Epidermal melanocyte (primary cell): ENCODE results near the gene PPP1R12B.
"Not testable (repeated sequence)": the region's sequence is repeated elsewhere in the genome, so short reads cannot be mapped to it uniquely, and the experiment has no call there.

Source experiments
- DNase-seq: peaks from one replicate; pipeline ENCODE4 v3.0.0; 2011; ENCODE audit warnings: low spot score; ENCODE audit not compliant: insufficient read length

Gene PPP1R12B

GRCh38 chr1:202403381-202403780 lies 54.9 kb downstream of the PPP1R12B start:
- DNase-seq = not testable (repeated sequence)

- no peak for DNase-seq
These were observed 57.4 kb downstream of the PPP1R12B start for GRCh38 chr1:202405928-202406327.

- not testable (repeated sequence) for DNase-seq
These were observed 58.4 kb downstream of the PPP1R12B start for GRCh38 chr1:202406896-202407295.

GRCh38 chr1:202407378-202407777 lies 58.9 kb downstream of the PPP1R12B start:
- not testable (repeated sequence) for DNase-seq

- DNase-seq = not testable (repeated sequence)
These were observed 61.8 kb downstream of the PPP1R12B start for GRCh38 chr1:202410251-202410650.

- DNase-seq = not testable (repeated sequence)
These were observed 62.4 kb downstream of the PPP1R12B start for GRCh38 chr1:202410854-202411357.

DNA sequence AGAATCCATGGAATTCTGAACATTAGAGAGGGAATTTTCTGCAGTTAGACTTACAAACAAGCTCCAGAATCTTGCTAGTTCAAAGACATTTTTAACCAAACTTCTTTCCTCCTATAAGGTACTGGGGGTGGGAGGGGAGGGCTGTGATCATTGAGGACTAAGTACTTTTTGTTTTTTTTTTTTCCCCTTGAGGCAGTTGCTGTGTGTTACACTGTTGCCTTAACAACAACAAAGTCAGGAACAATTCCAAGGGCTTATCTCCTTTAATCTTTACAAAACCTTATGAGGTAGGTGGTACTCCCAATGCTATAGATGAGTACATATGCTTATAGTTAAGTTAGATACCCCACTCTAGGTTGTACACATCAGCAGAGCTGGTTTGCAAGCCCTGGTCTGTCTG lies 62.9 kb downstream of the PPP1R12B start:
- no peak for DNase-seq

DNA sequence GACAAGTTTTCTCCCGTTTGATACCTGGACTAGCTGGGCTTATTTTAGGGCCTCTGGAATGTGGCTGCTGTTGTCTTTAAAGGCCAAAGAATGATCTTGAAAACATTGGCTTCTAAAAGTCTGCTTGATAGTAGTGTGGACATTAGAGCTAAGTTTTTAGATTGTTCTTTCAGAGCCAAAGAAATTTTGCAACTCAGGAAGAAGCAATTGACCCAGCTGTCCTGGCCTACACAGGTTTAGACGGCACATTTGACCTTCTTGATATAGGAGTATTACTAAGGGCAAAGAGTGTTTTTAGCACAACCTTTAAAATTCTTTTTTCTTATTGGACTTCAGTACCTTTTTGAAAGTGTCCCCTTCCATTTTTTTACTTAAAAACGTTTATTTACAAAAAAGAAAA lies 63.9 kb downstream of the PPP1R12B start:
- not testable (repeated sequence) for DNase-seq

DNA sequence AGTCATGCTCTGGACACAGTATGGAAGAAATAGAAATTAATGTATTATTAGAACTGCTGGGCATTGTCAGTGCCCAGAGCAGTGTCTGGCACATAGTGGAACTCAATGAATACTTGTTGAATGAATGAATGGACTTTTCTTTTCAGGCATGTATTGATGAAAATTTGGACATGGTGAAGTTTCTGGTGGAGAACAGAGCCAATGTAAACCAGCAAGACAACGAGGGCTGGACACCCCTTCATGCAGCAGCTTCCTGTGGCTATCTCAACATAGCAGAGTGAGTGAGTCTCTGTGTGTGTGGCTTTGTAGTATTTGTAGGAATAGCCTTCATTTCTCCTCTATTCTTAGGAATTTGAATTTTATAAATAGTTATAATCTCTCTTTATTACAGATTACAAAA lies 68.1 kb downstream of the PPP1R12B start:
- no peak for DNase-seq

DNA sequence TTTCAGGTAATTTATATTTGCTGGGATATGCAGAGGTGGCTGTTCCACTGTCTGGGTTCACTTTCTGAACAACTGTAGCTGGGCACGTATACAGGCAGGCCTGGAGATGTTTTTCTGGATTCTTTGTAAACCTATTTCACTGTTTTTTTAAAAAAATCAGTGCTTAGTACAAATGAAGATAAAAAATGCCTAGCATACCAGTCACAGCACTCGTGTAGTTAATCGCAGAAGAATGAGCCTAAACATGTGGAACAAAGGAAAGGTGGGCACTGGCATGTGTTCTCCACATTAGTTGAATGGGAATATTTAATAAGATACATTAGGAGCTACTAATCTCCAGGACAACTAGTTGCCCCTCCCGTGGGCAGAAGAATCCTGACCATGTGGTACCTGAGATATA lies 68.6 kb downstream of the PPP1R12B start:
- not testable (repeated sequence) for DNase-seq

- not testable (repeated sequence) for DNase-seq
These were observed 69.3 kb downstream of the PPP1R12B start for GRCh38 chr1:202417762-202418201.

DNA sequence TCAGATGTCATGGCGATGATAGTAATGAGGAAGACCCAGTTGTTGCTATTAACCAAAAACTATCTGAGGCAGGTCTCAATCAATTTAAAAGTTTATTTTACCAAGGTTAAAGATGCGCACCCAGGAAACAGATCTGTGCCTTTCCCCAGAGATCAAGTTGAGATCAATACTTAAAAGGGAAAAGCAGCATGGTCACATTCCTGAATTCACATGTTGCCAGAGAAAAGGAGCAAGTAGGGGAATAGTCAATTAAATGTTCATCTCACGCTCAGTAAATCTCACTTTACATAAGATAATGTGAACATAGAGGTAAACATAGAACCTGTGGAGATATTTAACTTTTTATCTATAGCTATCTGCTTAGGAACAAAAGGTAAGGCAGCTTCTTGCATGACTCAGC lies 71.2 kb downstream of the PPP1R12B start:
- DNase-seq = not testable (repeated sequence)

DNA sequence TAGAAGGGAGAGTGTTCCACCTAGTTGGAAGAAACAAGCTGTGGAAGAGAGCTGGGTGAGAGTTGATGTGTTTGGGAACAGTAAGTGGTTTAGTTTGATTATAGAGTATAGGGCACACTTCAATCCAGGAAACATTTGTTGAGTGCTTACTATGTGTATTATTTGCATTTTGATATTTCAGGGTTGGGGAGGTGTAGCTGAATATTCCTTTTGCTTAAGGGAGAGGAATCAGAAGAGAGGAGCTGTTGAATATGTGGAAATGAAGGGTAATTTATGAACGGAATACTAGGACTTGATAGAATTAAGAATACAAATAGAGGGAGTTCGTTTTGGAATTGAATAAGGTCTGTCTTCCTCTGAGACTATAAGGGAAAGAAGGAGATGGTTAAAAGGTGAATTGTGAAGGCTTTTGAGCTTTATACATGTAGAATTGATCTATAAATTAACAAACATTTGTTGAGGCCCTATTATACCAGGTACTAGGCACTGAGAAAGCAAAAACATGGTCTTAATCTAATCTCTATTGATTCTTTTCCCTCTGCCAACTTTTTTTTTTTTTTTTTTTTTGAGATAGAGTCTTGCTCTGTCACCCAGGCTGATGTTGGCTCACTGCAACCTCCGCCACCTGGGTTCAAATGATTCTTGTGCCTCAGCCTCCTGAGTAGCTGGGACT lies 72.1 kb downstream of the PPP1R12B start:
- DNase-seq = not testable (repeated sequence)

GRCh38 chr1:202422709-202423108 lies 74.2 kb downstream of the PPP1R12B start:
- not testable (repeated sequence) for DNase-seq

GRCh38 chr1:202424260-202424659 lies 75.8 kb downstream of the PPP1R12B start:
- not testable (repeated sequence) for DNase-seq

GRCh38 chr1:202430111-202430510 lies 81.6 kb downstream of the PPP1R12B start:
- not testable (repeated sequence) for DNase-seq

- DNase-seq = not testable (repeated sequence)
These were observed 83.8 kb downstream of the PPP1R12B start for GRCh38 chr1:202432338-202432737.

- no peak for DNase-seq
These were observed 84.9 kb downstream of the PPP1R12B start for GRCh38 chr1:202433155-202434043.

DNA sequence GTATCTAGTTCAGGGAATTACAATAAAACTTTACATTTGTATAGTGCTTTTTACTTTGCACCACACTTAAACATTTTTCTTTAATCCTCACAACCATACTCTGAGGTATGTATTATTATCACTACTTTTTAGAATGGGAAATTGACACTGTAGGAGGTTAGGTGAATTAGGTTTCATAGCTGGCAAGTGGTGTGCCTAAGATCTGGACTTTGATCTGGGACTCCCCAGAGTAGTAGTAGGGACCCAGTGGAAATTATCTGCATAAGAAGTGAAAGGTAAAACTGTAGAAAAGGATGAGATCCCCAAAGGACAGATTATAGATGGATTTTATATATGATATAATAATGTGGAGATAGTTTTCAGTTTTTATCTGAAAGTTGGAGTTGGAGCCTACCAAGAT lies 85.6 kb downstream of the PPP1R12B start:
- no peak for DNase-seq

DNA sequence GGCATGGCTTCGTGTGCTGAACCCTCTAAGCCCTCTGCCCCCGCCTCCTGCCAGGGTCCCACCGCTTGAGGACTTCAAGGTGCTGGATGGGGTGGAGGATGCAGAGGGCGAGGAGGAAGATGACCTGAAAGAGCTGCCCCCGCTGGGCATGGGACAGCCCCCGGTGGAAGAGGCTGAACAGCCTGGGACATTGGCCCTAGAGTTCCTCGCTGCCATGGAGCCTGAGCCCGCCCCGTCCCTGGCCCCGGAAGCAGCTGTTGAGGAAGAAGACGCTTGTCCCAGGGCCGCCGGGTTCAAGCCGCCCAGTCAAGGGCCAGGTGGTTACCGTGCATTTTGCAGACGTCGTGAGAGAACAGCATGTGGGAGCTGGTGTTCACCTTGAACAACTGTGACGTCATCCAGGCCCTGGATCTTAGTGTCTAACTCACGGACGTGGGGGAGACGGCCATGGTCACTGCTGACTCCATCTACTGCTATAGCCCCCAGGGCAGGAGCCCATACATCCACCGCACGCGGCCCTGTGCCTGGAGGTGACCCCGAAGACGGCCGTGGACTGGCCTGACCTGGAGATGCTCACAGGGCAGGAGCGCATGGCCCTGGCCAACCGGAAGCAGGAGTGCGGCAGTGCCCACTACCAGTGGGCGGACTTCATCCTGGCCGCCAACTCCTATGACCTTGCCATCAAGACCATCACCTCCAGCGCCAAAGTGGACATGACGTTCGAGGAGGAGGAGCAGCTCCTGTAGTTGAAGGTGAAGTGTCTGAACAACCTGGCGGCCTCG lies 90.1 kb downstream of the PPP1R12B start:
- DNase-seq = no peak

- no peak for DNase-seq
These were observed 90.8 kb downstream of the PPP1R12B start for GRCh38 chr1:202439308-202439707.
